Sigmoid colon (tissue), 4 donors: Measurements from ENCODE around the gene ADAMTS19.

ENCODE experiments used
- CTCF ChIP-seq, 4 experiments: fragments of 450-650 bp in 3 of 4; fragments of 200-600 bp in 1 of 4; IDR thresholded peaks; one replicate each; pipeline ENCODE4 v1.5.1; 2016 to 2019; ENCODE audit warnings: antibody characterized with exemption in 4 of 4, mild to moderate bottlenecking in 3 of 4, moderate library complexity in 2 of 4
- EP300 ChIP-seq, 4 donors: sonication (generic); formaldehyde crosslinking; IDR thresholded peaks; one replicate each; pipeline ENCODE4 v1.6.1; 2017; ENCODE audit warnings: antibody characterized with exemption in 4 of 4
- POLR2A ChIP-seq, 2 donors: fragments of 450-650 bp; IDR thresholded peaks; one replicate each; pipeline ENCODE4 v1.6.1; 2016; ENCODE audit warnings: antibody characterized with exemption in 2 of 2, mild to moderate bottlenecking in 2 of 2, moderate library complexity in 2 of 2

- TF ChIP-seq CTCF (IDR thresholded peaks at IDR 0.05) (no peak), POLR2A (IDR thresholded peaks at IDR 0.05) (no peak), EP300 (IDR thresholded peaks at IDR 0.05) (no peak)
These were observed 141.5 kb downstream of the ADAMTS19 start for GRCh38 chr5:129601576-129601975.
